Panc1 (cell line): ENCODE measurements around the gene ADAMTS9.

Experiments used
- POLR2AphosphoS5 ChIP-seq: IDR thresholded peaks from 2 replicates; pipeline ENCODE4 v1.6.1; 2012; ENCODE audit warnings: mild to moderate bottlenecking, low read depth, low read length, moderate library complexity
- TCF7L2 ChIP-seq: IDR thresholded peaks from 2 replicates; pipeline ENCODE4 v1.6.1; 2011; ENCODE audit warnings: mild to moderate bottlenecking, low read depth, low read length, inconsistent platforms
- TF ChIP-seq, protein P1 (sequence below): fragments of 450-650 bp; IDR thresholded peaks from 2 replicates; pipeline ENCODE4 v1.5.1; 2017; ENCODE audit warnings: mild to moderate bottlenecking

DNA sequence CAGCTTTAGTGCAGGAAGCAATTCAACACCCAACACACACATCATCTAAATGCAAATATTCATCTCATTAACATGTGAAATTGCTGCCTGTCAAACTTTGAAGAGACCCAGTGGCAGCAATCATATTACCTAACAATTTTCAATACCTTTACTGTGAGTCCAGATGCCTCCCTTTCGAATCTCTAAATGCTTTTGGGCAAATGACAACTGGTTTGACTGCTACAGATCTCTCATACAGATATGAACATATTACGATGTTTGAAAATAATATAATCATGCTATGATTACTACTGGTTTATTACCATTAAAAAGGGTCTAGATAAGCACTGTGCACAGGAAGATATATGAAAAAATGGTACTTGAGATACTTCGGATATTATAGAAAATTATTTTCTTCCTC, 137.9 kb downstream of the ADAMTS9 start:
- TF ChIP-seq, protein P1, sequence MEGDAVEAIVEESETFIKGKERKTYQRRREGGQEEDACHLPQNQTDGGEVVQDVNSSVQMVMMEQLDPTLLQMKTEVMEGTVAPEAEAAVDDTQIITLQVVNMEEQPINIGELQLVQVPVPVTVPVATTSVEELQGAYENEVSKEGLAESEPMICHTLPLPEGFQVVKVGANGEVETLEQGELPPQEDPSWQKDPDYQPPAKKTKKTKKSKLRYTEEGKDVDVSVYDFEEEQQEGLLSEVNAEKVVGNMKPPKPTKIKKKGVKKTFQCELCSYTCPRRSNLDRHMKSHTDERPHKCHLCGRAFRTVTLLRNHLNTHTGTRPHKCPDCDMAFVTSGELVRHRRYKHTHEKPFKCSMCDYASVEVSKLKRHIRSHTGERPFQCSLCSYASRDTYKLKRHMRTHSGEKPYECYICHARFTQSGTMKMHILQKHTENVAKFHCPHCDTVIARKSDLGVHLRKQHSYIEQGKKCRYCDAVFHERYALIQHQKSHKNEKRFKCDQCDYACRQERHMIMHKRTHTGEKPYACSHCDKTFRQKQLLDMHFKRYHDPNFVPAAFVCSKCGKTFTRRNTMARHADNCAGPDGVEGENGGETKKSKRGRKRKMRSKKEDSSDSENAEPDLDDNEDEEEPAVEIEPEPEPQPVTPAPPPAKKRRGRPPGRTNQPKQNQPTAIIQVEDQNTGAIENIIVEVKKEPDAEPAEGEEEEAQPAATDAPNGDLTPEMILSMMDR, result no peak
- no peak for TF ChIP-seq POLR2AphosphoS5
- TF ChIP-seq TCF7L2, result no peak
